NCI-H345 (cell line): ENCODE results near the gene TENT4A.

Source experiments
- DNase-seq: peaks from one replicate; lab custom pipeline; 2025; lab: John Stamatoyannopoulos, UW

TENT4A gene

DNA sequence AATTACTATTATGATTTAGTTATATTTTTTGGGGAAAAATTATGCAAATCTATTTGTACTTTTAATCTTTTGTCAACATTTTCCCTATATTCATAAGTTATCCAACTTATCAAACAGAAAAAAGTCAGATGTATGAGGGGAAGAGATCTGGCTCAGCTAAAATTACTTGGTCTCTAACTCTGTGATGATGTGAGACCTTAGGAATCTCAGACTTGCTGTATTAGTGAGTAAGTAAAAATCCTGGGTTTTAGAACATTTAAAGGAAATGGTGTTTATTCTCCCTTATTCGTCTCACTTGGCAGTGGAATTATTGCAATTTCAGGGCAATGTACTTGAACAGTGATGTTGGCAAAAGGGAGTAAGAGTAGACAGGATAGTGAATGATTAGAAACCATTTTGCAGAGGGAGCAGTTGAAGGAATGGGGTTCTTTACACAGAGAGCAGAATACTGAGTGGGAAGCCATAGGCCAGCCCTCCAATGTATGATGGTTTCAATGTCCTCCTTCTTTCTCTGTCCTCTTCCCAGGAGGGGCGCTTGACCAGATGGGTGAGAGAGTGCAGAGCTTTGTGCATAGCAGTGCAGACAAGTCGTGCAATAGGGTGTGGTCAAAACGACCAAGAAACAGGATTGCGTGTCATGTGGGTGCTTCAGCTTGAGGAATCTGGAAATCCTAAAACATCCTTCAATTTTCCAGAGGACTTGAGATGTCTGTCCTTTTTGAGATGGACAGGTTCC is 91.7 kb downstream of the TENT4A start:
- no peak for DNase-seq

DNA sequence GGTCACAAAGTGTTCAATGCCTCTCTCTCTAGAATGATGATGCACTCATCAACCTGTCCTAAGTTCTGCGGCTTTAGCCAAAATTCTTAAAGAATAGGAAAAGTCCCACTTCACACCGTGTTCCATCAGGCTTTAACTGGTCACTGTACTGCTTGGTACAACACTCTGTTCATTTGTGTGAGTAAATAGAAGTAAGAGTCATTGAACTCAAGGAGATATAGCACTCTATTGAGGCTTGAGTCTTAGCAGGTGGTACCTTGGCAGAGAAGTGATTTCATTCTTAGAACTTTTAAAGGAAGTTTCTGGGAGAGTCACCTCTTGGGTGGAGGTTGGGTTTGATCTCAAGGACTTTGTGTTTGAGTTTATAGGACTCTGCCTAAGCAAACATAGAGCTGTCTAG is 92.6 kb downstream of the TENT4A start:
- DNase-seq: no peak
